ENCODE data around the gene ARF6. TPM values are rescaled to one million over a fixed set of nuclear protein-coding genes. Genes with fewer than 3 reads are reported as not detected.

Gene ARF6
- total and polyA plus RNA-seq, 9 of the 15 experiments (the other 6 are each of a cell fraction or from before 2014, with no cell fraction given): 15.3 to 35.2 (median 24.9) TPM

DNA sequence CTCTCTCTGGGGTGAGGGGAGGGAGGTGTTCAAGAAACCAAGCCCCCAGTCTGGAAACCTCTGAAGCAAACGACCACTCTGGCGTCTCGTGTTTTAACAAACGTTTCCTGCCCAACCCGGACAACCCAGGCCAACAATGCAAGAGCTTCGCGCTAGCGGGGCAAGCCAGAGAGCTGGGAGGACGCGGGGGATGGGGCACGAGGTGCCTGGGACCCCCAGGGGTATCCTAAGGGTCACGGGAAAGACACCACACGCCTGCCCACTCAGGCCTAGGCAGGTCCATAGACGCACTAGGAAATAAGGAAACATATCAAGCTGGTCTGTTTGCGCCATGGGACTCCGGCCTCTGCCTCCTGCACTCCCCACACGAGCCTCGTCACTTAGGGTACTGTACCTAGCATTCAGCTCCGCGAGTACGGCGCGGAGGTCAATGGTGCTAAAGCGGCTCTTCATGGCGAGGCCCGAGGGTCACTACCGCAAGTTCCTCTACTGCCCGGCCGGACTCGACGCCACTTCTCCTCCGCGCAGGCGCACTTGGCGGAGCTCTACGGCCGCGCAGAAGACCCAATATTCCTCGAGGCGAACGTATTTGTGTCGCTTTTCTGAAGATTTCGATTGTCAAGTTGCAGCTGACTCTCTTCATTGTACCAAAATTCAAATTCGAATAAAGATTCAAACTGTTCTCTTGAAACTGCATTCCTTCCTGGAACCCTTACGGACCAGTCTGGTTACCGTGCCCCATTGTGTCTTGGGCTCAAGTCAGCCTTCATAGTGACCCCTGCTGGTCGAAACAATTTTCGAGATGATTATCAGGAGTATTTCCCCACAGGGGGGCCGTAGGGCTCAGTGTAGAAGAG lies 40.4 kb upstream of the ARF6 start, which contains the start of gene NEMF (continued):
- TF ChIP-seq, protein P1, sequence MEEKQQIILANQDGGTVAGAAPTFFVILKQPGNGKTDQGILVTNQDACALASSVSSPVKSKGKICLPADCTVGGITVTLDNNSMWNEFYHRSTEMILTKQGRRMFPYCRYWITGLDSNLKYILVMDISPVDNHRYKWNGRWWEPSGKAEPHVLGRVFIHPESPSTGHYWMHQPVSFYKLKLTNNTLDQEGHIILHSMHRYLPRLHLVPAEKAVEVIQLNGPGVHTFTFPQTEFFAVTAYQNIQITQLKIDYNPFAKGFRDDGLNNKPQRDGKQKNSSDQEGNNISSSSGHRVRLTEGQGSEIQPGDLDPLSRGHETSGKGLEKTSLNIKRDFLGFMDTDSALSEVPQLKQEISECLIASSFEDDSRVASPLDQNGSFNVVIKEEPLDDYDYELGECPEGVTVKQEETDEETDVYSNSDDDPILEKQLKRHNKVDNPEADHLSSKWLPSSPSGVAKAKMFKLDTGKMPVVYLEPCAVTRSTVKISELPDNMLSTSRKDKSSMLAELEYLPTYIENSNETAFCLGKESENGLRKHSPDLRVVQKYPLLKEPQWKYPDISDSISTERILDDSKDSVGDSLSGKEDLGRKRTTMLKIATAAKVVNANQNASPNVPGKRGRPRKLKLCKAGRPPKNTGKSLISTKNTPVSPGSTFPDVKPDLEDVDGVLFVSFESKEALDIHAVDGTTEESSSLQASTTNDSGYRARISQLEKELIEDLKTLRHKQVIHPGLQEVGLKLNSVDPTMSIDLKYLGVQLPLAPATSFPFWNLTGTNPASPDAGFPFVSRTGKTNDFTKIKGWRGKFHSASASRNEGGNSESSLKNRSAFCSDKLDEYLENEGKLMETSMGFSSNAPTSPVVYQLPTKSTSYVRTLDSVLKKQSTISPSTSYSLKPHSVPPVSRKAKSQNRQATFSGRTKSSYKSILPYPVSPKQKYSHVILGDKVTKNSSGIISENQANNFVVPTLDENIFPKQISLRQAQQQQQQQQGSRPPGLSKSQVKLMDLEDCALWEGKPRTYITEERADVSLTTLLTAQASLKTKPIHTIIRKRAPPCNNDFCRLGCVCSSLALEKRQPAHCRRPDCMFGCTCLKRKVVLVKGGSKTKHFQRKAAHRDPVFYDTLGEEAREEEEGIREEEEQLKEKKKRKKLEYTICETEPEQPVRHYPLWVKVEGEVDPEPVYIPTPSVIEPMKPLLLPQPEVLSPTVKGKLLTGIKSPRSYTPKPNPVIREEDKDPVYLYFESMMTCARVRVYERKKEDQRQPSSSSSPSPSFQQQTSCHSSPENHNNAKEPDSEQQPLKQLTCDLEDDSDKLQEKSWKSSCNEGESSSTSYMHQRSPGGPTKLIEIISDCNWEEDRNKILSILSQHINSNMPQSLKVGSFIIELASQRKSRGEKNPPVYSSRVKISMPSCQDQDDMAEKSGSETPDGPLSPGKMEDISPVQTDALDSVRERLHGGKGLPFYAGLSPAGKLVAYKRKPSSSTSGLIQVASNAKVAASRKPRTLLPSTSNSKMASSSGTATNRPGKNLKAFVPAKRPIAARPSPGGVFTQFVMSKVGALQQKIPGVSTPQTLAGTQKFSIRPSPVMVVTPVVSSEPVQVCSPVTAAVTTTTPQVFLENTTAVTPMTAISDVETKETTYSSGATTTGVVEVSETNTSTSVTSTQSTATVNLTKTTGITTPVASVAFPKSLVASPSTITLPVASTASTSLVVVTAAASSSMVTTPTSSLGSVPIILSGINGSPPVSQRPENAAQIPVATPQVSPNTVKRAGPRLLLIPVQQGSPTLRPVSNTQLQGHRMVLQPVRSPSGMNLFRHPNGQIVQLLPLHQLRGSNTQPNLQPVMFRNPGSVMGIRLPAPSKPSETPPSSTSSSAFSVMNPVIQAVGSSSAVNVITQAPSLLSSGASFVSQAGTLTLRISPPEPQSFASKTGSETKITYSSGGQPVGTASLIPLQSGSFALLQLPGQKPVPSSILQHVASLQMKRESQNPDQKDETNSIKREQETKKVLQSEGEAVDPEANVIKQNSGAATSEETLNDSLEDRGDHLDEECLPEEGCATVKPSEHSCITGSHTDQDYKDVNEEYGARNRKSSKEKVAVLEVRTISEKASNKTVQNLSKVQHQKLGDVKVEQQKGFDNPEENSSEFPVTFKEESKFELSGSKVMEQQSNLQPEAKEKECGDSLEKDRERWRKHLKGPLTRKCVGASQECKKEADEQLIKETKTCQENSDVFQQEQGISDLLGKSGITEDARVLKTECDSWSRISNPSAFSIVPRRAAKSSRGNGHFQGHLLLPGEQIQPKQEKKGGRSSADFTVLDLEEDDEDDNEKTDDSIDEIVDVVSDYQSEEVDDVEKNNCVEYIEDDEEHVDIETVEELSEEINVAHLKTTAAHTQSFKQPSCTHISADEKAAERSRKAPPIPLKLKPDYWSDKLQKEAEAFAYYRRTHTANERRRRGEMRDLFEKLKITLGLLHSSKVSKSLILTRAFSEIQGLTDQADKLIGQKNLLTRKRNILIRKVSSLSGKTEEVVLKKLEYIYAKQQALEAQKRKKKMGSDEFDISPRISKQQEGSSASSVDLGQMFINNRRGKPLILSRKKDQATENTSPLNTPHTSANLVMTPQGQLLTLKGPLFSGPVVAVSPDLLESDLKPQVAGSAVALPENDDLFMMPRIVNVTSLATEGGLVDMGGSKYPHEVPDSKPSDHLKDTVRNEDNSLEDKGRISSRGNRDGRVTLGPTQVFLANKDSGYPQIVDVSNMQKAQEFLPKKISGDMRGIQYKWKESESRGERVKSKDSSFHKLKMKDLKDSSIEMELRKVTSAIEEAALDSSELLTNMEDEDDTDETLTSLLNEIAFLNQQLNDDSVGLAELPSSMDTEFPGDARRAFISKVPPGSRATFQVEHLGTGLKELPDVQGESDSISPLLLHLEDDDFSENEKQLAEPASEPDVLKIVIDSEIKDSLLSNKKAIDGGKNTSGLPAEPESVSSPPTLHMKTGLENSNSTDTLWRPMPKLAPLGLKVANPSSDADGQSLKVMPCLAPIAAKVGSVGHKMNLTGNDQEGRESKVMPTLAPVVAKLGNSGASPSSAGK (IDR thresholded peaks at IDR 0.05): peak; percentile 58; the same call in 1 of the 2 replicates
- TF ChIP-seq GTF2F1 (IDR thresholded peaks at IDR 0.05; ENCODE audit: low read depth, low read length) (no peak), MTA1 (IDR thresholded peaks at IDR 0.05; ENCODE audit: borderline replicate concordance) (no peak), ZNF696 (CRISPR knock-in tag; conservative IDR thresholded peaks at IDR 0.05) (no peak), NFYB (IDR thresholded peaks at IDR 0.05; ENCODE audit: extremely low read depth, insufficient read length) (no peak), PML (IDR thresholded peaks at IDR 0.05; ENCODE audit: low read length) (peak; percentile 62; the same call in 1 of the 2 replicates)
- TF ChIP-seq, protein P2, sequence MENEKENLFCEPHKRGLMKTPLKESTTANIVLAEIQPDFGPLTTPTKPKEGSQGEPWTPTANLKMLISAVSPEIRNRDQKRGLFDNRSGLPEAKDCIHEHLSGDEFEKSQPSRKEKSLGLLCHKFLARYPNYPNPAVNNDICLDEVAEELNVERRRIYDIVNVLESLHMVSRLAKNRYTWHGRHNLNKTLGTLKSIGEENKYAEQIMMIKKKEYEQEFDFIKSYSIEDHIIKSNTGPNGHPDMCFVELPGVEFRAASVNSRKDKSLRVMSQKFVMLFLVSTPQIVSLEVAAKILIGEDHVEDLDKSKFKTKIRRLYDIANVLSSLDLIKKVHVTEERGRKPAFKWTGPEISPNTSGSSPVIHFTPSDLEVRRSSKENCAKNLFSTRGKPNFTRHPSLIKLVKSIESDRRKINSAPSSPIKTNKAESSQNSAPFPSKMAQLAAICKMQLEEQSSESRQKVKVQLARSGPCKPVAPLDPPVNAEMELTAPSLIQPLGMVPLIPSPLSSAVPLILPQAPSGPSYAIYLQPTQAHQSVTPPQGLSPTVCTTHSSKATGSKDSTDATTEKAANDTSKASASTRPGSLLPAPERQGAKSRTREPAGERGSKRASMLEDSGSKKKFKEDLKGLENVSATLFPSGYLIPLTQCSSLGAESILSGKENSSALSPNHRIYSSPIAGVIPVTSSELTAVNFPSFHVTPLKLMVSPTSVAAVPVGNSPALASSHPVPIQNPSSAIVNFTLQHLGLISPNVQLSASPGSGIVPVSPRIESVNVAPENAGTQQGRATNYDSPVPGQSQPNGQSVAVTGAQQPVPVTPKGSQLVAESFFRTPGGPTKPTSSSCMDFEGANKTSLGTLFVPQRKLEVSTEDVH (IDR thresholded peaks at IDR 0.05; ENCODE audit: low read depth, partially characterized antibody): no peak
- TF ChIP-seq, protein P3, sequence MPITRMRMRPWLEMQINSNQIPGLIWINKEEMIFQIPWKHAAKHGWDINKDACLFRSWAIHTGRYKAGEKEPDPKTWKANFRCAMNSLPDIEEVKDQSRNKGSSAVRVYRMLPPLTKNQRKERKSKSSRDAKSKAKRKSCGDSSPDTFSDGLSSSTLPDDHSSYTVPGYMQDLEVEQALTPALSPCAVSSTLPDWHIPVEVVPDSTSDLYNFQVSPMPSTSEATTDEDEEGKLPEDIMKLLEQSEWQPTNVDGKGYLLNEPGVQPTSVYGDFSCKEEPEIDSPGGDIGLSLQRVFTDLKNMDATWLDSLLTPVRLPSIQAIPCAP (CRISPR knock-in tag; IDR thresholded peaks at IDR 0.05; ENCODE audit: borderline replicate concordance): 0 out of 2 replicates have a peak, but pooled peaks have one; percentile 61
- TF ChIP-seq, protein P4, sequence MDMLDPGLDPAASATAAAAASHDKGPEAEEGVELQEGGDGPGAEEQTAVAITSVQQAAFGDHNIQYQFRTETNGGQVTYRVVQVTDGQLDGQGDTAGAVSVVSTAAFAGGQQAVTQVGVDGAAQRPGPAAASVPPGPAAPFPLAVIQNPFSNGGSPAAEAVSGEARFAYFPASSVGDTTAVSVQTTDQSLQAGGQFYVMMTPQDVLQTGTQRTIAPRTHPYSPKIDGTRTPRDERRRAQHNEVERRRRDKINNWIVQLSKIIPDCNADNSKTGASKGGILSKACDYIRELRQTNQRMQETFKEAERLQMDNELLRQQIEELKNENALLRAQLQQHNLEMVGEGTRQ (CRISPR knock-in tag; IDR thresholded peaks at IDR 0.05): no peak

Data from K562 (cell line).